GM19452 (cell line): ENCODE results near the gene CASKIN1.
A peak's percentile ranks its signal among the peaks of the same experiment; 100 is the strongest.
"Not testable (repeated sequence)": the region's sequence is repeated elsewhere in the genome, so short reads cannot be mapped to it uniquely, and the experiment has no call there.

Experiments
- ATAC-seq: cut with Tn5 transposase; IDR thresholded peaks from one replicate; pipeline ENCODE4 v1.9.1; 2021; ENCODE audit not compliant: unreplicated experiment

Gene CASKIN1

DNA sequence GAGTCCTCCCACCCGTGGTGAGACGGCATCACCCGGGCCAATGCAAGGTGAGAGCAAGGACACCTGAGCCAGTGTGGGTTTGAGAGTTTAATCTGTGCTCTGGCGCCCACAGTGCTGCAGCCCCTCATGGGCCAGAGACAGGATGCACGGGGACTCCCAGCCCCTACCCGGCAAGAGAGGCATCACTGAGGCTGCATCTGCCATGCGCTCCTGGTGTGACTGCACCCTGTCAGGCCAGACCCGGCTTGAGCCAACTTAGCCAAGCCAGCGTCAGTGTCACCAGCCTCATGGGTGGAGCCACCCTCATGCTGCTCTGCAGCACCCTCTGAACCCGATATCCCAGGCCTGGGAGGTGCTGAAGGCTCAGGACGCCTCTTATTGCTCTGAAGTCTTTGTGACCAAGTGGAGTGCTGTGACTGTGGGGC is 15.5 kb upstream of the CASKIN1 start:
- ATAC-seq: no peak

- ATAC-seq: no peak
These were observed 14.3 kb upstream of the CASKIN1 start, which contains the start of gene BRICD5 for GRCh38 chr16:2210386-2211365. Gene BRICD5 (minus strand): TSS chr16:2210863. CDS start chr16:2210833, 30 bp downstream.

DNA sequence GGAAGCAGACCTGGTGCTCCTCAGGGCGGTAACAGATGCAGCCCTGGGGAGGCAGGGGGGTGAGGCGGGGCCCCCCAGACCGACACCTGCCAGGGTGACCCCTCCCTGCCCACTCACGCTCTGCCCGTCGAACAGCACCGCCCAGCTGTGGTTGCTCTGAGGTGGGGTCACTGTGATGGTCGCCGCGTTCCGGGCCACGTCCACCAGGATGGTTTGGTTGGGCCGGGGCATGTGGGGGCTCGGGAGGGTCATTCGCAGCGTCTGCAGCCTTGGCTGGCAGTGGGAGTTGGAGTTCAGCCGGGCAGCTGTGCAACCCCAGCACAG is 13.6 kb upstream of the CASKIN1 start:
- ATAC-seq: no peak

GRCh38 chr16:2209258-2210008 is 13.0 kb upstream of the CASKIN1 start:
- ATAC-seq: no peak

DNA sequence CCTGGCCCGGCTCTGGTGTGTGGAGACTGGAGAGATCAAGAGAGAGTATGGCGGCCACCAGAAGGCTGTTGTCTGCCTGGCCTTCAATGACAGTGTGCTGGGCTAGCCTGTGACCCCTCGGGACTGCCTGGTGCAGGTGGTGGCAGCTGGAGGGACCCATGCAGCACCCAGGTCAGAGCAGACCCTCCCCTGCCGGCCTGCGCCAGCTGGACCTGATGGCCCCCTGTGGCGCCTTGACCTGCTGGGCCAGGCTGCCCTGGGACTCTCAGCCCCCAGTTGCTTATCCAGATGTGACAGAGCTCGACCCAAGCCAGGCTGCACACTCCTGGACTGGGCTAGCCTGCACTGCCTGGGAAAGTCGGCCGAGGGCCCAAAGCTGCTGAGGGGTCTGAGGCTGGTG is 12.4 kb upstream of the CASKIN1 start:
- no peak for ATAC-seq

GRCh38 chr16:2208308-2208707 is 11.9 kb upstream of the CASKIN1 start:
- ATAC-seq: no peak

GRCh38 chr16:2207872-2208271 is 11.5 kb upstream of the CASKIN1 start:
- no peak for ATAC-seq

- no peak for ATAC-seq
These were observed 10.5 kb upstream of the CASKIN1 start for GRCh38 chr16:2206780-2207433.

- ATAC-seq: no peak
These were observed 10.0 kb upstream of the CASKIN1 start for GRCh38 chr16:2206420-2206779.

DNA sequence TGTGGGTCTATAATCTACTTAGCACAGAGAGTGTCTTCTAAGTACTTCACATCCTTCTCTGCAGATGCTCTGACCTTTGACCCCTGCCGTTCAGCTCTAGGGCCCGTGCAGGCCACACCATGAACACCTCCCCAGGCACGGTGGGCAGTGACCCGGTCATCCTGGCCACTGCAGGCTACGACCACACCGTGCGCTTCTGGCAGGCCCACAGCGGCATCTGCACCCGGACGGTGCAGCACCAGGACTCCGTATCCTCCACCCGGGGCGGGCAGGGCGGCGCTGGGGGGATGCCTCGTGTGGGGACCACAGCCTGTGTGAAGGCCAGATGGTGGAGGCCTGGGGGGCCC is 9.5 kb upstream of the CASKIN1 start:
- no peak for ATAC-seq

DNA sequence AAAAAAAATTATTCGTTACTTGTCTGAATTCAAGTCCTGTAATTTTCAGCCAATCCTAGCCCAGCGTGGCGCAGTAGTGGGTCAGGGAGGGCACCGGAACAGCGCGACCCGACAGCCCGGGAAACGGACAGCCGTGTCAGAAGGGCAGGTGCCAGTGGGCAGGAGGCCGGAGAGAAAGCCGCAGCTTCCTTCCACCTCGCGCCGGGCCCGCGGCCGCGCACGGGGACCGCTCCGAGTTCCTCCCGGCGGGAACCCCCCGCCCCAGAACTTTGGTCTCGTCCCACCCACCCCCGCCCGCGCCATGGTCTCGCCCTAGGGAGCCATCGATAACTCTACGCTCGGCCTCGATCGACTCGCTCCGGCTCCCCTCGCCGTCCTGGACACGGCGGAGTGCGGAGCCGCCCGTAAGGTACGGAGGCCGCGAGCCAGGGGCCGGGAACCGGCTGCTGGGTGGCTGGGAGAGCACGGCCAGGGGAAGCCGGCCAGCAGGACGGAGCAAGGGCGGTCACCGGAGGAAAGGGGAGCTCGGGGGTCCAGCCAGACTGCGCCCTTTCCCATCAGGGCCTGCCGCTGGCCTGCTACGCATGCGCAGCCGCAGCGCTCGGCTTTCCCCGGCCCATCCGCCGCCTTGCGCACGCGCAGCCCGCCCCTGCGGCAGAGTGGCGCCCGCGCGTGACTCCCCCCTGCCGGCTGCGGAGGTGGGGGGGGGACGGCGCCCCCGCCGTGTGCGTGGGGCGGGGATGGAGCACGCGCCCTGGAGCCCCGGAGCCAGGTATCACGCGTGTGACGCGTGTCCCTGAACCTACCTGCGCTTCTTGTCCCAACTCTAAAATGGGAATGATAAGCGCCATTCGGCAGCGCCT is 8.9 kb upstream of the CASKIN1 start, which contains the start of gene MLST8:
MLST8 (plus strand) TSS at position 351 of the 863 bp plus-strand sequence. CDS start 632 bp downstream, outside the sequence.
- ATAC-seq: peak; percentile 74

GRCh38 chr16:2204416-2205103 is 8.2 kb upstream of the CASKIN1 start:
- ATAC-seq: no peak

DNA sequence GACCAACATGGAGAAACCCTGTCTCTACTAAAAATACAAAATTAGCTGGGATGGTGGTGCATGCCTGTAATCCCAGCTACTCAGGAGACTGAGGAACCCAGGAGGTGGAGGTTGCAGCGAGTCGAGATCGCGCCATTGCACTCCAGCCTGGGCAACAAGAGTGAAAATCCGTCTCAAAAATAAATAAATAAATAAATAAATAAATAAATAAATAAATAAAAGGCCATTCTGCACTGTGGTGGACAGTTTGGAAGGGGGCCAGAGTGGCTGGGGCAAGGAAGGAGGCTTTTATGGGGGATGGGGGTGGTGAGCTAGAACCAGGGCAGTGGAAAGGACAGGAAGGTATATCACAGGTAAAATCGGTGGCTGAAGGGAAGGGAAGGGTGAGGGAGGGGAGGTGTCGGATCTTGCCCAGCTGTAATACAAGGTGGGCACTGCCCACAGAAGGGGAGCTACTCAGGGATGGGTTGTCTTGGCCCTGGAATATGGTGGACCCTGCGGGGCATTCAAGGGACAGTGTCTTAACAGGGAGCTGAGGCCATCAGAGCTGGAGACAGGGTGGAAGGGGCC is 6.8 kb upstream of the CASKIN1 start:
- not testable (repeated sequence) for ATAC-seq

GRCh38 chr16:2200313-2200712 is 3.9 kb upstream of the CASKIN1 start:
- ATAC-seq: no peak

- no peak for ATAC-seq
These were observed 3.3 kb upstream of the CASKIN1 start for GRCh38 chr16:2199621-2200139.

DNA sequence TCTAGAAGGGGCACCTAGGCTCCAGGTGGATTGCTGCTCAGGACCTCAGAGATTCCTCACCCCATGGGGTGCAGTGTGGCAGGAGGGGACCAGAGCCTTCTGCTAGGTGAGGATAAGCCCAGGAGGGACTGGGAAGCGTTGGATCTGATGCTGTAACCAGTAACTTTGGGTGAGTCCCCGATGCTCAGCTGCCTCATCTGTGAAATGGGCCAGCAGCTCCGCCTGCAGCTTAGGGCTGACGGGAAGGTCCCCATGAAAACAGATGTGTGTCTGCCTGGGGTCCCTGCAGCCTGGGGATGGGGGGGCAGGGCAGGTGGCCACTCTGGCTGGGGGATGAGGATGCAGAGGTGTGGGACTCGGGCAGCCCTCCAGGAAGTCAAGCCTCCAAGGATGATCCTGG is 2.7 kb upstream of the CASKIN1 start:
- no peak for ATAC-seq

- ATAC-seq: no peak
These were observed 1.9 kb upstream of the CASKIN1 start for GRCh38 chr16:2198283-2198682.

GRCh38 chr16:2197765-2198164 is 1.4 kb upstream of the CASKIN1 start:
- no peak for ATAC-seq

DNA sequence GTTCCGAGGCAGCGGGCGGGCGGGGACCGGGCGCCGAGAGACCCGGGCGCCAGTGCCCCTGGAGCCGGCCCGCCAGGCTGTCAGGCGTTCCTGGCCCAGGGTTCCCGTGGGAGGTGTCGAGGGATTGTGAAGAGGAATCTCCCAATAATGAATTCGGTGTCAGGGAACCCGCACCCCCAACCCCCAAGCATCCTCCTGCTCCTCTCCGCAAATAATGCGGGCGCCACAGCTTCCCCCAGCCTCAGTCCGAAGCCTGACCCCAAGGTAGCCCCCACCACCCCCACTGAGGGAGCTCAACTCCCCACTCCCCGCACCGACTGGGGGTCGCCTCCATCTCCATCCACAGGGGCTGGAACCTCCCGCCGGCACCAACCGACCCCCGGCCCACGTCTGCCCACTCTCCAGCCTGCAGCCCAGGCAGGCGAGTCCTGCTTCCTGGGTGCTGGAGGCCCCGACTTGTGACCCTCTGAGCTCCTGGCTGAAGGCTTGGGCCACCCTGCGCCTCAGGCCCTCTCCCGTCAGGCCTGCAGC is 641 bp upstream of the CASKIN1 start:
- no peak for ATAC-seq
